Measurements from ENCODE around the gene RTN4IP1. TPM values are rescaled to one million over a fixed set of nuclear protein-coding genes. Genes with fewer than 3 reads are reported as not detected.

RTN4IP1 gene
- 2.4 and 2.8 TPM in 2 replicates for total RNA-seq

GRCh38 chr6:106629103-106629858, at the start of gene RTN4IP1, which contains the start of gene QRSL1:
TSS of gene RTN4IP1 (minus strand) at chr6:106629498. CDS start at chr6:106629021, 477 bp downstream.
TSS of gene QRSL1 (plus strand) at chr6:106629578. CDS start at chr6:106629682, 104 bp downstream.

Other genes starting within 250 kb of the RTN4IP1 start
- 6.2 and 8.2 TPM in 2 replicates for gene QRSL1, start 80 bp upstream of the RTN4IP1 start, total RNA-seq

Data from cardiac ventricle fibroblast (primary cell).